Fibroblast of pulmonary artery (primary cell): Measurements from ENCODE around the gene ARHGAP6.

Experiments used
- DNase-seq: peaks from one replicate; pipeline ENCODE4 v3.0.0-alpha.2; 2010; ENCODE audit warnings: low read depth
- H3K4me3 ChIP-seq: replicated peaks from 2 replicates; pipeline ENCODE4 v1.5.1; 2011; ENCODE audit warnings: low read depth, mild to moderate bottlenecking, control low read depth, low read length, moderate library complexity
- CTCF ChIP-seq: IDR thresholded peaks from 2 replicates; pipeline ENCODE4 v1.5.1; 2011; ENCODE audit warnings: mild to moderate bottlenecking, control low read depth, low read length, inconsistent platforms; ENCODE audit errors: missing control alignments

ARHGAP6 gene

GRCh38 chrX:11108253-11108941 is 557.3 kb downstream of the ARHGAP6 start:
- no peak for DNase-seq
- H3K4me3 ChIP-seq = no peak overlapping the region
- no peak for TF ChIP-seq CTCF

DNA sequence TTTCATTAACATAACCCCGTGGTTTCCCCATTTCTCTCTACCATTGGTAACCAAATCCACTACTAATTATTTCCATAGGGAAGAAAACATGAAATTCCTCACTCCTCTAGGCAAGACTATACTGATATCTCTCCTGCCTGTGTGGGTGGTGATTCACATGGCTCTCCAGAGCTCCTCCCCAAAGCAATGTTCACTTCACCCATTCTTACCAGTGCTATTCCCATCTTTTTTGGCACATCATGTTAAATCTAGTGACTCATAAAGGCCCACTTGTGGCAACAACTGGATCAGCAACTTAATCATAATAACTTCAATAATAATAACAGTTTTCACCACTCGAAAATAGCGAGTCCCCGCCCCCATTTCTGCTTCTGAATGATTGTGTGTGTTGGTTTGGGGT is 560.6 kb downstream of the ARHGAP6 start:
- no peak for TF ChIP-seq CTCF
- no peak overlapping the region for H3K4me3 ChIP-seq
- DNase-seq = peak; percentile 43

GRCh38 chrX:11103751-11104150 is 562.0 kb downstream of the ARHGAP6 start:
- no peak for TF ChIP-seq CTCF
- DNase-seq = no peak
- no peak overlapping the region for H3K4me3 ChIP-seq

DNA sequence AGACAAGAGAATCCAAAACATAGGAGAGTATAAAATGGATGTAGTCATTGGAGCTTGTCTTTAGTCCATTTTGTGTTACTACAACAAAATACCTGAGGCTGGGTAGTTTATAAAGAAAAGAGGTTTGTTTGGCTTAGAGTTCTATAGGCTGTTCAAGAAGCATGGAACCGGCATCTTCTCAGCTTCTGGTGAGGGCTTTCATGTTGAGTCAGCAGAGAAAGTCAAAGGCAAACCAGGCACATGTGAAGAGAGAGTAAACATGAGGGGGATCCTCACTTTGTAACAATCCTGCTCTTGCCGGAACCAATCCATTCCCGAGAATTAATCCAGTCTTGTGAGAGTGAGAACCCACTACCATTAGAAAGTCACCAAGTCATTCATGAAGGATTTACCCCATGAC is 562.7 kb downstream of the ARHGAP6 start:
- no peak overlapping the region for H3K4me3 ChIP-seq
- DNase-seq = no peak
- TF ChIP-seq CTCF = no peak

- peak; percentile 76 for DNase-seq
- TF ChIP-seq CTCF = peak; percentile 50
- no peak overlapping the region for H3K4me3 ChIP-seq
These were observed 565.3 kb downstream of the ARHGAP6 start for GRCh38 chrX:11100281-11101035.

GRCh38 chrX:11099465-11099864 is 566.3 kb downstream of the ARHGAP6 start:
- H3K4me3 ChIP-seq = no peak overlapping the region
- DNase-seq = no peak
- TF ChIP-seq CTCF = no peak
